Fibroblast of skin of left quadriceps (primary cell): ENCODE measurements around the gene ZDHHC6.
"Not testable (repeated sequence)": the region's sequence is repeated elsewhere in the genome, so short reads cannot be mapped to it uniquely, and the experiment has no call there.

Experiments
- DNase-seq, 2 experiments: peaks; one replicate each; pipeline ENCODE4 v3.0.0-alpha.2; 2013; ENCODE audit warnings: low read depth in 2 of 2

ZDHHC6 gene

DNA sequence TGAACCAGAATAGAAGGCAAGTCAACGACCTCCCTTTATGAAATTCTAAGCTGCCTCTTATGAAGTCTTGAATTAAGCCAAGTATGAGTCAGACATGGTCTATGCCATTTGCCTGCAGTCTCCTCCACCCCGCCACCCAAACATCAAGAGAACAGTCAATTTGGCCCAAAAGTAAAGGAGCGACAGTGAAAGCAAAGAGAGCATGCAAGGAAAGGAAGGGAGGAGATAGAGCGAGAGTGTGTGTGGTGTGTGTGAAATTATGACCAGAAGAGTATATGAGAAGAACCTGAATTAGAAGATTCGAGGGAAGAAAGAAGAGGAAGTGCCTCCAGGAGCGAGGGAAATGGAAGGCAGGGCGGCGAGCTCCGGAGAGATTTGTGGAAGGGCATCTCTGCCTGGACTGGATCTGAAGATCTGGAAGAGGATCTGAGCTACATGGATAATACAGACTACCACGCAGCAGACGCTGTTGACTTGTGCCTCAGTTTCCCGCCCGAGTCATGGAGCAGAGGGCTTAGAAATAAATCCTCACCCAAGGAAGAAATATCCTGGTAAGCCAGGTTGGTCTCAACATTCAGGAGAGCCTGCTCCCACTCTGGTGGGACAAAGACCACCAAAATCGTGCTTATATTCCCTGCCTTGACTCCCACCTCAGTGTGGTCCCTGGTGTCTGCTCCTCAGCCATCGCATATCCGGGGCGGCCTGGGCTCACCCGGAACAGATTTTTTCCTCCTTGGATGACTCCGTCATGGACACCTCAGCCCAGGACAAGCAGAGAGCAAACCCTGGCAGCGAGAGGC, 459 bp downstream of the ZDHHC6 start:
- no peak for DNase-seq

DNA sequence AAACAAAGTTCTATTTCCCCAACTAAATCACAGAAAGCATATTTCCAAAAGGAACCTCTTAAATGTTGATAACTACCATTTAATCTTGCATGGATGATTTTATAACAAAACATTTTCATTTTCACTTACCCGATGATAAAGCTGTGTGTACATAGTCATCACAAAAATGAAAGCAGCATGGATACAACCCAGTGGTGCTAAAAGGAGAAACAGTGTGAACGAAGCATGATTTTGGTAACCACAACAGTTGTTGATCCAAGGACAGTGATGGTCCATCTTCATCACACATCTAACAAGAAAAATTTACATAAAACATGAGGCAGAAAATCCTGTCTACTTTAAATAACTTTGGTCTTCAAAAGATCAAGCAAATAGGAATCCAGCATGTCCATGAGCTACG, 4.7 kb downstream of the ZDHHC6 start:
- no peak for DNase-seq

DNA sequence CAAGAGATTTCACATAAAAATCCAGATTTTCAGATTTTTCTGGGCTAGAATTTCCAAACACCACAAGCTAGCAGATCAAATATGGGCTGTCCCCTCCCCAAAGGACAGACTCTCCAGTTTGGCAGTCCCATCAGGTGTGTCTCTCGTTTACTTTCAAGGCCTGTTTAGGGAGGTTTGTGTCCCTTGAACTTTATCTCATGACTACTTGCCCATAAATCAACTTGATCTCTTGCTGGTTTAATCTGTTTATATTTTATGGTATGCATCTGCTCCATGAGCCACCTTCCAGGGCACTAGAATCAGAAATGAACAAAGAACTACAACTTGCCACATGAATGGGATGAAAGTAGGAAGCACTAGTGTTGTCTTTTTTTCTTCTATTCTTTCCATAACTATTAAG, 5.2 kb downstream of the ZDHHC6 start:
- DNase-seq = no peak

DNA sequence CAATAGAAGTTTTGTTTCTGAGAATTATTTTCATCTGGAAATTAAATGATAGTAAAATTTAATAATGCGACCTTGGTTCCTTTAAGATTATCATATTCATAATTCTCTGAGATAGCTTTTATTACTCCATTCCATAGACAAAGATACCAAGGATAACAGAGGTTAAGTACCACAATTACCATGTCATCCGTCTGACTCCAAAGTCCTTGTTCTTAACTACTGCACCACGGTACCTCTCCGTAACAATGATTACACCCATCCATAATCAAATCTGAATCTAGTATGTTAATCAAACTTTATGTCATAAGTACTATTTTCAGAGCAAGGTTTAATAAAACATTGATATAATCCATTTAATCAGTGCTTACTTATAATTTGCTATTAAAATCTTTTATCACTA, 8.4 kb downstream of the ZDHHC6 start:
- no peak for DNase-seq

DNA sequence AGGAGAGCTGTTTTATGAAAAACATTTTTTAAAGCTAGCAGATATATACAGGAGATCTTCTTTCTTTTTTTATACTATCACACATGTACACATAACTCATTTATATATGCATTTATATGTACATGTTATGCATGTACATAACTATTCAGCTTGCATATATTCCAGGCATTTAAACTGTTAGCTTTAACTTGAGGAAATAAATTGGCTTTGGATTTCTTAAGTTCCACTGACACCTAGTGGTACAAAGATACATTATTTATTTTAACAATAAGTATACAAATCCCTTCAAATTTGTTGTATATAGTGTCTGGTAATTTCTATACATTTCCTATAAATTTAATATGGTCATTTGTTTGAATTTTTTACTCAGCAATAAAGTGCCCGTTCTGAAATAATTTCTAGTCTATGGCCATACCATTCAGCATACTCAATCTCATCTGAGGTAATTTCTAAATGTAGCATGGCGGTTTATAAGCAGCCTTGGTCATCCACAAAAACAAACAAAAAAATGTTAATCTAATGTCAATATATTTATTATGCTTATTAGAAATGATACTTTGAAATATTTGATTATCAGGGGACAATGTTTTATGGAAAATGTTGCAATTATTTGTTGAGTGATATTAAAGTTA, 11.6 kb downstream of the ZDHHC6 start:
- DNase-seq = peak in 1 of 2 experiments; percentile 8

DNA sequence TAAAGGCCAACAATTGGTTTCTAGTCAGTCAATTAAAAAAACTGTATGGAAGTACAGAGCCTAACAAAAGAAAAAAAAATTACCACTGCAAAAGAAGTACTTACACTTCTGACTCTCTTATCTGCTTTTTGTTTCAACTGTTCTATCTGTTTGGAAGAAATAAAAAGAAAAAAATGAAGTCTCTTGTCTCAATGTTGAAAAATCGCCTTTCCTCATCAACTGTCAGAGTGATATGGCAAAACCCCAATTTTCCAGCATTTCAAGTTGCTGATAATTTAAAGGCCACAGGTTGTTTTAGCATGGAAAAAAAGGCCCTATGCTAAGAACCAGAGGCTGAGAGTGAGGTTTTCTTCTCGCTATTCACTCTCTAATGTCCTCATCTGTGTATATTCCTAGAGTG, 13.6 kb downstream of the ZDHHC6 start:
- no peak for DNase-seq

DNA sequence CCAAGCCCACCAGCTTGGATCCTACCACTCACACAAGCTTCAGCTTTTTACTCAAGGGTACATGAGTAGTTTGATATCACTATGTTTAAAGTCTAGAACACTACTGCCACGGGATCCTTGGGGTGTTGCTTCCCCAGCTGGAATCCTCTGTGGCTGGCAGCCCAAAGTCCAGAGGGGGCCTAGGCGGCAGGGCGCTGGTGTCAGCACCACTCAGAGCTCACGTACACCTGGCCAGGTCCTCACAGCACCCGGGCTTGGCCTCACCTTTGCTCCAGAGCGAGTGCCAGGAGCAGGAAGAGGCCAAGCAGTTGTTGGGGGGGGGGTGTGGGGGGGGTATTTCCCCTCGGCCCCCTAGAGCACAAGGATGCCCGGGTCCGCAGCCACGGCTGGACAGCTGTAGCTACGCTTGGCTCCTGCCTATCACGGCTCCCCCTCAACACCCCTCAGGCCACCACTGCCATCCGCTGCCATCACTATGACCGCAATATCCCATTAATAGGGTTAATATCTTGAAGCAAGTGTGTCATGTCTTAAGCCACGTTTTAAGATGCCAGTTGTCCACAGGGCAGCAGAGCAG, 17.0 kb downstream of the ZDHHC6 start:
- DNase-seq = no peak

DNA sequence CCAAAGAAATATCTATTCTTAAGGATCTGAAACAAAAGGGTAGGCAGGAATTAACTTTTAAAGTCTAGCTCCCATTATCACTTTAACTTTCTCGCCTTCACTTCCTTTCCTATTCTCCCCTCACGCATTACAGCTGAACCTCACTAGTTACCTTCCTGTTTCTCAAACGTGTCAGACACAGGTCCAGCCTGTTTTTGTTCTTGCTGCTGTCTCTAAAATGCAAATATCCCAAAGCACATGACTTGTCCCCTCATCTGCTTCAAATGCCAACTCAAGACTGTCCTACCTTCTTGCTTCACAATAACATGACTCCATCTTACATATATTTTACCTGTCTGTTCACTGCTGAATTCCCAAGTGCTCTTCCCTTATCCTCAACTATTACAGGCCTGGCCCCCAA, 17.6 kb downstream of the ZDHHC6 start:
- no peak for DNase-seq

DNA sequence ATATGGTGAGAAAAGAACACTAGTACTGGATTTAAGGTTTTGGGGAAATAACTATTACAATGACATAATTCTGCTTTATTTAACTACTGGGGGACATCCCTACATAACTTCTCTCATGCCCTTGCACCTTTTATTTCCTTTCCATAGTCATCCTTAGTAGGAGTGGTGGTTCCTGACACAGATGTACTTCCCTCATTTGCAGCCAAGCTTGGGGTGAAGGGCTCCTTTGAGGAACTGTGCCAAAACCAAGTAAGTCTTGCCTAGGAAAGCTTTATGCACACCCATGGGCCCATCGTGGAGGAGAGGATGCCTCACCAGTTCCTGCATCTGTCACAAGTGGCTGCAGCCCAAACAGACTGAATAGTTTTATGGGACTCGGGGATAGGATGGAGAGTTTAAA, 20.6 kb downstream of the ZDHHC6 start:
- no peak for DNase-seq

DNA sequence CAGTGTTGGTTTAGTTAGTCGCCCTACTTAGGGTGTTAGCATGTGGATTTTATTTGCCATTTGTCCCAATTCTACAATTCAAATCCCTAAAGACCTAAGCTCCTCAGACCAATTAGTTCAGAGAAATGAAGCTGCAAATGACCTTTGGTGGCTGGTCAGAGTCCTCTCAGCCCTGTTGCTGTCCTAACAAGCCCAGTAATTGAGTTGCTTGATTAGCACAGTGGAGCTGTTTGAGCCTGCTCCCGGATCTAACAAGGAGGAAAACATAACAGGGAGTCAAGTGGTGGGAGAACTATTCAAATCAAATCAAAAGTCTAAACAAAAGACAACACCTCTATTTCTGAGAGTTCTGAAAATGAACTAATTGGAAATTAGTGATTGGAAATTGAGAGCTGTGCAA, 22.1 kb downstream of the ZDHHC6 start:
- no peak for DNase-seq

DNA sequence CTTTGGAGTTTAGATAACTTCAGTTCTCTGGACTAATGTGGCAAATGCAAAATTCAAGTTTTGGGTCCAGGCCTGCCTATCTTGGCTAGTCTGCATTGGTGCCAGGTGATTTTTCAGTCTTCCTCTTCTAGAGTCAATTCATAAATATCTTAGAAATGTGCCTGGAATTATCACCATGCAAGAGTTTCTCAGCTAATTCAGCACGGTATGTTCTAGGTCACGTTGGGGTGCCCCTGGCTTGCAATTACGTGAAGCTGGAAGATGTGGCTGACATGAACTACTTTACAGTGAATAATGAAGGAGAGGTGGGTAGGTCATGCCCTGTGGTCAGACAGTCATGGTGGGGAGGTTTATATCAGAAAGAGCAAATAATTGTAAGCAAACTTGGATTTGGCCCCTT, 25.0 kb downstream of the ZDHHC6 start:
- DNase-seq = no peak

DNA sequence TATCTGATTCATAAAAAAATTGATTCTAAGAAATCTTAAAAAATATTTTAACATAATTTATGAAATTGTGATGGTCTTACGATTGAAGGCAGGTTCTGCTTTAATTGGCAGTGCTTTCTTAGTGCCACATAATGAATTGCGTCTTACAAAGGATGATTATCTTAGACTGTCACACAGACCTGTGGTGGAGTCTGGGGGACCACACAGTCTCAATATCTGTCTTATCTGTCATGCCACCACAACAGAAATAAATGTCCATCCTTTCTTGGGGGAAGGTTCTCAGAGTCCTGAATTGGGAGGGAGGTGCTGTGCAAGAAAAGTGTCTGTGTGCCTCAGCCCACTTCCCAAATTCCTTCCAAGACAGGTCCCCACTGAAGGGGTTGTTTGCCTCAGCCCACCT, 34.0 kb downstream of the ZDHHC6 start:
- DNase-seq = no peak

DNA sequence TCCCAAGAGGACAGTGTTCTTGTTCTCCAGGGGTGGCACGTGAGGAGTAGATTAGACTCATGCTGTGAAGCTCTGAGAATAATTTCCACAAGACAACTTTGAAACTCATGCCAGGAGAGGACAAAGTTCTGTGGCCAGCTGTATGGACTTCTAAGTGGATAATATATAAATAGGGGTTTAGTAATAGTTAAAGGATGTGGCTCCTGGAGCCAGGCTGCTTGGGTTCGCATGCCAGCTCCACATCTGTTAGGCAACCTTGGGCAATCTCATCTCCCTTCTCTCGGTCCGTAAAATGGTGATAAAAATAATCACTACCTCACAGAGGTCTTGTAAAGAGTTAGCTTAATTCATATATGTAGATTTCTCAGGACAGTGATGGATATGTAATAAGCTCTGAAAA, 37.0 kb downstream of the ZDHHC6 start:
- DNase-seq = no peak

DNA sequence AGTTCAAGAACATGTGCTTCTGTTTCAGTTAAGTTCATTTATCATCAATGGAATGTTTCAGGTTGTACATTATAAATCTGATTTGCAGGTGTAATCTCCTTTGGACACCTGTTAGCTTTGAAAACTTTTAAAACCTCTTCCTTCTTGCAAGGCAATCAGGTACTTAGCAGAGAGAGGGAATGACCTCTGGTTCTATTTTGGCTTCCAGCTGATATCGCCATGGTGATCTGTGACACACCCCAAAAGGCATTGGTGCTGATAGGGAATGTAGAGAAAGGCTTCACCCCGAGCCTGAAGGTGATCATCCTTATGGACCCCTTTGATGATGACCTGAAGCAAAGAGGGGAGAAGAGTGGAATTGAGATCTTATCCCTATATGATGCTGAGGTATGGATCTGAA, 37.4 kb downstream of the ZDHHC6 start:
- no peak for DNase-seq

DNA sequence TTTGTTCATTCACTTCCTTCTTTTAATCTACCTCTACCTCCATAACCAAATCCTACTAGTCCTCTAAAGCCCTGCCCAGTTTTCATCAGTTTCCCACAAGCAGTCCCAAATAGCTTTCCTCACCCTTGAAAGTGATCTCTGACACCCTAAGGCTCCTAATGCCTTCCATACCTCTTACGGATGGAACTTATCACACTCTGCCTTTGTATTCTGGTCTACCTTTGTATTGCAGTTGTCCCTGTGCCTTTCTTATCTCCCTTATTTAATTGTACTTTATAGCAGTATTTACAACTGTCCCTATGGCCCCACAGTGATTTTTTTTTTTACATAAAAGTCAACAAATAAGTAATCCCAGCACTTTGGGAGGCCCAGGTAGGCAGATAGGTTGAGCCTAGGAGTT, 39.0 kb downstream of the ZDHHC6 start:
- no peak for DNase-seq

DNA sequence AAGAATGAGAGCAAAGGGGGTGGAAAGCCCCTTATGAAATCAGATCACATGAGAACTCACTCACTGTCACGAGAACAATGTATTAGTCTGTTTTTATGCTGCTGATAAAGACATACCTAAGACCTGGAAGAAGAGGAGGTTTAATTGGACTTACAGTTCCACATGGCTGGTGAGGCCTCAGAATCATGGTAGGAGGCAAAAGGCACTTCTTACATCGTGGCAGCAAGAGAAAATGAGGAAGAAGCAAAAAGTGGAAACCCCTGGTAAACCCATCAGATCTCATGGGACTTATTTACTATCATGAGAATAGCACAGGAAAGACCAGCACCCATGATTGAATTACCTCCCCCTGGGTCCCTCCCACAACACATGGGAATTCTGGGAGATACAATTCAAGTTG, 39.9 kb downstream of the ZDHHC6 start:
- DNase-seq = not testable (repeated sequence)

DNA sequence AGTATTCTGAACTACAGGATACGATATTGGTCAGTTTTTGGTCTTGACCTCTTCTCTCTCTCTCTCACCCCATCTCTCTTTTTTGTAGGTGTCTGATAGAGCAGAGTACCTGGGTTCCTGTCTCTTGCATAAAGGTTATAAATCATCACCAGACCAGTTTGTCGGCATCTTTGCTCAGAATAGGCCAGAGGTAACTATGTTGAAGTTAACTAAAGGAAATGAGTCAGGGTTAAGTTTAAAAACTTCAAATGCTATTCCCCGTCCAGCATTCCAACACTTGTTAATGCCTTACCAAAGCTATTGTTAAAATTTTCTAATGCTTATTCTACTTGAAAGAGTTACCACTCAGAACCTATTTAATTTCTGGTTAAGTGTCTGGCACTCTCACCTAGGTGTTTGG, 42.1 kb downstream of the ZDHHC6 start:
- no peak for DNase-seq

DNA sequence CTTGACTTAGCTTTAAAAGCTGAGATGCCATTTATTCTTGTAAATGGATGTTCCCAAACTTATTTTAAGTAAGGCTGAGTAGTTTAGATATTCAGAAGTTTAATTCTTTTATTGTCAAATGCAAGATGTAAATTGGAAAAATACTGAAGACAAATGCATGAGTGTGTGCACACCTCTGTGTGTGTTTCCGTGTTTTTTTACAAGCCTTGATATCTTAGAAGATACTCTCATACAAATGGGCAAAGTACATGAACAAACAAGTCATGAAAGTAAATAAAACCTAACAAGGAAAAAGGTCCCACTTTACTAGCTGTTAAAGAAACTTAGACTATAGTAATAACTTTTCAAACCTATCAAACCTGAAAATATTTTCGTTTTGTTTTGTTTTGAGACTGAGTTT, 43.8 kb downstream of the ZDHHC6 start:
- DNase-seq = no peak

DNA sequence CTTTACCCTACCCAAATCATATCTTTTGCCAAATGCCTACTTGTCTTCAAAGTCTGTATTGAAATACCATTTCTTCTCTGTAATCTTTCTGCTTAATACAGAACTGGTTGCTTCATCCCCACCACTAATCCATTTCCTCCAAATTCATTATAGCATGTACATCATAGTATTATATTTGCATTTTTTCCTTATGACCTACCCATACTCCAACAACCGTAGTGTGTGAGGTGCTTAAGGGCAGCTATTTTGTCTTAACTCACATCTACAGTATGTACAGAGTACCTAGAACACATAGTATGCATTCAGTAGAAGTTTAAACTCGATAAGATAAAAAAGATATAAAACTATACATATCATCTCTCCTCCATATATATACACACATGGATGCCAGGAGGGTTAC, 49.1 kb downstream of the ZDHHC6 start:
- no peak for DNase-seq

DNA sequence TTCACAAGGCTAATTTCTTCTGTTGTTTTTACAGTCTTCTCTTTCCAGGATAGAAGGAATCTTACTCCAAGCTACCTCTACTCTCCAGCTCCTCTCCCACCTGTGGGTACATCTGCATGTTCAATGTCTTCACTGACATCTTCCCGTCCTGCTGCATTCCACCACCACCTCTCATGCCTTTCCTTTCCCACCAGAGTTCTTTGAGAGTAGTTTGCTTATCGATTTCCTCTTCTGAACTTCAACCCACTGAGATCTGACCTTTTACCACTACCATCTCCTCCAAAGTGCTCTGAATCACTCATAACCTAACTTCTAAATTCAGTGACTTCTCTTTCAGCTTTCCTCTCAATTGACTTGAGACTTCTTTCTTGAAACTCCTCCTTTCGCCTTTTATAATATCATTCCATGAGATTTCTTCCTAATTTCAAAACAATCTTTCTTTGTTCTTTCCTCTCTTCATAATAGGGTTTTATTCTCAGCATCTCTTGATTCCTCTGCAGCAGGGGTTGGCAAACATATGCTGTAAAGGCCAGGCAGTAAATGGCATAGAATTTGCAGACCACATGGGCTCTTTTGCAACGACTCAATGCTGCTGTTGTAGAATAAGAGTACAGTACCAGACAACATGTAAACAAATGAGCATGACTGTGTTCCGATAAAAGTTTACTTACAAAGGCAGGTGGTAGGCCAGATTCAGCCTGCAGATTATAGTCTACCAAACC, 50.7 kb downstream of the ZDHHC6 start:
- DNase-seq = no peak

DNA sequence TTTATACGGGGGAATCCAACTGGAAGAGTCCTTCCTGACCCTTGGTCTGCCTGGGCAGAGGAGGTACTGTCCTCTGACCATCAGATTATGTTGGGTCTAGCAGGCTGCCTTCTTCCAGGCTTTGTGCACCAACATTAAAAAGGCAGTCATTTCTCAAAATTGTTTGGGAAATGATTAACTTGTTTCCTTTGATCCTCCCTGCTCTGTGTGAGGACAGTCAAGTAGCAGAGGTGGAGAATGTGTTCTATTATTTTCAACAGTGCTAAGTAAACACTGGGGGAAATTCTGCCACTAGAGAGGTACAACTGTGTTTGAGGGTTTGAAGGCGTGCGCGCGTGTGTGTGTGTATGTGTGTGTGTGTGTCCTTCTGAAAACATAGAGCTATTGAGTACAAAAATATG, 52.2 kb downstream of the ZDHHC6 start:
- DNase-seq = no peak

DNA sequence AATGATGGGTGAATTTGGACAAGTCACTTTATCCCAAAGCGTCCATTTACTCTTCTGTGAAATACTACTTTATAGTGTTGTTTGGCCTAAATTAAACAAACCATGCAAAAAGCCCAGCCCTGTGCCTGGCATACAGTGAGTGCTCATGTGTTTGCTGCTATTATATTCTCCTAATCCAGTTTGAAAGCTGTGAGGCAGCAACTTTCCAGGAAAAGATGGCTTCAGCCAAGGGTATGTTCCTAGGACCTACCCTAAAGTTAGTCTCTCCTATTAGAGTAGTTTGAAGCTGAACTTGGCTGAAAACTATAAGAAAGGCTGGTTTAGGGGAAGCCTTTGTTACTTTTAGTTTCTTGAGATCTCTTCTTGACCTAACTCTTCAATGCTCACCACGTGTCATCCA, 52.9 kb downstream of the ZDHHC6 start:
- DNase-seq = no peak

DNA sequence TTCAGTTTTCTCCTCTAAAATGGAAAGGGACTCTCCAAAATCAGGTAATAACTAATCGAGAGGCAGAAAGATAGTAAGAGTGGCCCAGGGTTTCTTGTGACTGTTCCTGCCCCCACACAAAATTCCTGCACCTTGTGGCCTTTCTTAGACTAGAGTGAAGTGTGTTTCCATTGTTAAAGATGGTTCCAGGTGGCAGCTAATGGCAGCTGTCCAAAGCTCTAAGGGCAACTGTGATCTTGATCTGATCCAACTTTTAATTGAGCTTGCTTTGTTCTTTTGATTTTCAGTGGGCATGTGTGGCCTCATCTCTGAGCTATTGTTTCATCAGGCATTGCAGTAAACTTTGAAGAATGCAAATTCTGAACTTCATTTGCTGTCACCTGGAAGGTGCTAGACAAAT, 53.4 kb downstream of the ZDHHC6 start:
- DNase-seq = no peak
